Myocyte (in vitro differentiated cells): Measurements from ENCODE around the gene ARHGAP28. TPM values are rescaled to one million over a fixed set of nuclear protein-coding genes. Genes with fewer than 3 reads are reported as not detected.

Experiments used
- DNase-seq: peaks from one replicate; pipeline ENCODE4 v3.0.0-alpha.2; 2012; ENCODE audit warnings: low read depth
- total RNA-seq: library from RNA; depleted of rRNA; stranded (reverse); fragments of >200 nt; gene quantifications from 2 replicates; pipeline ENCODE4 v1.2.3, GENCODE V29; 2014

ARHGAP28 gene
- total RNA-seq, 1 donor from 2014 or later = 14.7 TPM

DNA sequence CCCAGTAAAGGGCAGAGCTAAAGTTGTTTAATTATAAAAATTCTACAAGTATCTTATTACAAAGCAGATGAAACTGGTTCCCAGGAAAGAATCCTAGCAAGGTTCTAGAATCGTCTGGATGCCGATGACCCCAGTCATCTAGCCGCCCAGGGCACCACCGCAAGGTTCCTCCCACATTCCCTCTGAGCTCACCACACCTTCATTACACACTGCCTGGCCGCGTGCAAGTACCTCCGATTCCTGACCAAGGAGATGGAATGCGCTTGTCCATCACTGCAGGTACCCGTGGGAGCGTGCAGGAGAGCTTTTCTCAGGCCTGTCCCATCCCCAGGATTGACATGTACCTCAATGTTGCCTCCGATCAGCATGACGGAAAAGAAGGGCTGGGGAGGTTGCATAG, 229.6 kb downstream of the ARHGAP28 start:
- DNase-seq = no peak

GRCh38 chr18:6960124-6960523, 230.6 kb downstream of the ARHGAP28 start:
- DNase-seq = no peak

GRCh38 chr18:6960656-6961055, 231.1 kb downstream of the ARHGAP28 start:
- no peak for DNase-seq

DNA sequence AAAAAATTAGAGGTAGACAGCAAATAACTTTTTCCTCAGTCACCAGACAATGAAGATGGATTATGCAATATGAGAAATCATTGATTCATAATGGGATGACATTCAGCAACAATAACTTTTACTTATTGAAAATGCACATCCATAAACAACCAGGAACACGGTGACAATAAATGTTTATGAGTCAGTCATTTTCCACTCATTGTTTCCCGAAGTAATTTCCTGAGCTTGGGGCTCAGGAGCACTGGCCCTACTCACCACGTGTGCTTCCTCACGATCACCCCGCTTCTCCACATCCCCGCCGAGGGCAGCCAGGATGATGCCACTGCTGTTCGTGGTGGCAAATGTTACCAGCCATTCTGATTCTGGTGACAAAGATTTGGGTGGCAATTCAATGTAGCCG, 231.8 kb downstream of the ARHGAP28 start:
- no peak for DNase-seq

DNA sequence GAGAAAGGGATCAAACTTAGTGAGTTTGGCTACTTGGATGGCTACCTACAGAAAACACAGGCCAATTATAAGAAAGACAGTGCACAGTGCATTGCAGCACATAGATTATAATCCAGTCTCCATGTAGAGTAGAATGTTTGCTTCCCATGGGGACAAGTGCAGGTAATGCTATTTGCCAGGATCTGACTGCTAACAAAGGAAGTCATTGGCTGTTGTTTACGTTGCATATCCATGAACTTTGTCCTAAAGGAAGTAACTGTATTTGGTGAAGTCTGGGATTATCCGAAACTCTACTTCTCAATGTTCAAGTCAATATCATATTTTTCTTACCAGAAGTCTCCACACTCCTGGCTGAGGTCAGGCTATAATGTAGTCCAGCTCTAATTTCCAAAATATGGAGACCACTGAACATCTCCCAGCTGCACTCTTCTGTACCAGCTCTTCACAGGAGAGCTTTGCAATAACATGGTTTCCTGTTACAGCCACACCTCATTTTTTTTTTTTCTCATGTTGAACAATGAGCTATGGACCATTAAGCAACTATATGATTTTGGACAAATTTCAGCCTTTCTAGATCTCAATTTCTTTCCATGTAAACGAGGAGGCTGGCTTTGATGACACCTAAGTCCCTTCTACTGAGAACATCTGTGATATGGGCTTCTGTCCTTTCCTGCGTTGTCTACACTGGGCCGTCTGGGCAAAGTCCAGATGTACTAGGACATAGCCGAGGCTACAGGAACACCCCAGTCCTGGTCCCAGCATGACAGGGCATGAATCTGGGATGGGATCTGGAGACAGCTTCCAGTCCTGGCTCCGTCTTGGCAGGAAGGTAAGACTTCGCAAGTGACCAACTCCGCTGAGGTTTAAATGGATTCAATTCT, 233.3 kb downstream of the ARHGAP28 start:
- DNase-seq = no peak

- DNase-seq = no peak
Measured at GRCh38 chr18:6963452-6964097, 234.1 kb downstream of the ARHGAP28 start.
